Testis (tissue), 3 donors: ENCODE measurements around the gene SPPL3. TPM values are rescaled to one million over a fixed set of nuclear protein-coding genes. Genes with fewer than 3 reads are reported as not detected.

Experiments used
- DNase-seq: peaks from one replicate; pipeline ENCODE4 v3.0.0-alpha.2; 2019
- H3K27ac ChIP-seq, 2 donors: fragments of 200-600 bp; sonication (generic); one replicate each; pipeline ENCODE4 v1.5.1; 2019
- H3K27me3 ChIP-seq: fragments of 200-600 bp; sonication (generic); one replicate; pipeline ENCODE4 v1.5.1; 2019
- H3K36me3 ChIP-seq: fragments of 200-600 bp; sonication (generic); one replicate; pipeline ENCODE4 v1.5.1; 2017; ENCODE audit warnings: low read depth; ENCODE audit errors: missing control alignments
- H3K4me1 ChIP-seq: fragments of 200-600 bp; sonication (generic); one replicate; pipeline ENCODE4 v1.5.1; 2019
- H3K4me3 ChIP-seq, 2 donors: fragments of 200-600 bp; sonication (generic); one replicate each; pipeline ENCODE4 v1.5.1; 2017 to 2019
- H3K9me3 ChIP-seq: fragments of 200-600 bp; sonication (generic); one replicate; pipeline ENCODE4 v1.5.1; 2017
- CTCF ChIP-seq, 3 experiments: fragments of 450-650 bp in 2 of 3; fragments of 200-600 bp in 1 of 3; sonication (generic) in 1 of 3; IDR thresholded peaks; one replicate each; pipeline ENCODE4 v1.5.1; 2016 to 2019; ENCODE audit warnings: antibody characterized with exemption in 3 of 3, mild to moderate bottlenecking in 2 of 3, moderate library complexity in 1 of 3
- POLR2A ChIP-seq: fragments of 450-650 bp; IDR thresholded peaks from one replicate; pipeline ENCODE4 v1.6.1; 2017; ENCODE audit warnings: antibody characterized with exemption, mild to moderate bottlenecking, moderate library complexity
- WGBS, 2 donors: methylation state at CpG; one replicate each; pipeline ENCODE4 v1.1.5; 2018; 5-methylcytosine and 5-hydroxymethylcytosine counted together
- intact Hi-C: fragments of 100-400 bp; cut with DNase I; formaldehyde crosslinking; loops from one replicate; pipeline ENCODE4 v1.15.1; 2023; ENCODE audit warnings: low total_unique reads
- polyA plus RNA-seq: library from polyadenylated mRNA; stranded (reverse); fragments of 350-450 nt; fragmentation: Illumina TruSeq; extraction: RNeasy Lipid Tissue Mini Kit (QIAGEN cat#74804); gene quantifications from one replicate; pipeline ENCODE4 v1.2.3, GENCODE V29; 2014; ENCODE audit warnings: low read depth, low replicate concordance; ENCODE audit not compliant: insufficient read depth
- total RNA-seq, 2 donors: library from RNA; depleted of rRNA; stranded (reverse); fragments of >200 nt; gene quantifications; one replicate each; pipeline ENCODE4 v1.2.3, GENCODE V29; 2016

SPPL3 gene
- total and polyA plus RNA-seq, 3 donors from 2014 or later: 61.1 to 190 (median 65.4) TPM

GRCh38 chr12:120939523-120939922 lies 35.4 kb upstream of the SPPL3 start:
- H3K4me3 ChIP-seq: no peak overlapping the region
- H3K27ac ChIP-seq: no peak overlapping the region
- TF ChIP-seq POLR2A (no peak), CTCF (IDR thresholded peaks at IDR 0.05) (no peak)
- H3K9me3 ChIP-seq: no peaks in the 10 kb centered on the region
- no peaks in the 10 kb centered on the region for H3K4me1 ChIP-seq
- DNase-seq: peak; percentile 37
- intact Hi-C loops: no loop called here
- WGBS, 2 donors: 45 to 60% methylated on average over 3 of the region's 3 CpGs
- H3K27me3 ChIP-seq: no peaks in the 10 kb centered on the region
- H3K36me3 ChIP-seq: no peaks in the 10 kb centered on the region

- no peak for DNase-seq
- no peaks in the 10 kb centered on the region for H3K9me3 ChIP-seq
- no peaks in the 10 kb centered on the region for H3K27me3 ChIP-seq
- intact Hi-C loops: no loop called here
- H3K4me3 ChIP-seq: no peak overlapping the region
- no peak for TF ChIP-seq CTCF (IDR thresholded peaks at IDR 0.05)
- TF ChIP-seq POLR2A: no peak
- no peak overlapping the region for H3K27ac ChIP-seq
- 68 to 96% methylated on average over 3 of the region's 3 CpGs for WGBS, 2 donors
- no peaks in the 10 kb centered on the region for H3K36me3 ChIP-seq
- no peaks in the 10 kb centered on the region for H3K4me1 ChIP-seq
Observed at GRCh38 chr12:120938496-120938895, 34.3 kb upstream of the SPPL3 start.

- Histone ChIP-seq H3K4me1 (no peaks in the 10 kb centered on the region), H3K4me3 (no peak overlapping the region), H3K36me3 (no peaks in the 10 kb centered on the region), H3K27me3 (no peaks in the 10 kb centered on the region), H3K9me3 (no peaks in the 10 kb centered on the region), H3K27ac (no peak overlapping the region)
- 46 to 50% methylated on average over 2 of the region's 2 CpGs for WGBS, 2 donors
- TF ChIP-seq POLR2A (no peak), CTCF (IDR thresholded peaks at IDR 0.05) (no peak)
- intact Hi-C loops: no loop called here
- DNase-seq: no peak
Observed at GRCh38 chr12:120936197-120936596, 32.0 kb upstream of the SPPL3 start.

GRCh38 chr12:120933786-120934185 lies 29.6 kb upstream of the SPPL3 start:
- Histone ChIP-seq H3K27me3 (no peaks in the 10 kb centered on the region), H3K4me1 (no peaks in the 10 kb centered on the region), H3K27ac (no peak overlapping the region), H3K9me3 (no peaks in the 10 kb centered on the region), H3K36me3 (no peaks in the 10 kb centered on the region), H3K4me3 (no peak overlapping the region)
- WGBS, 2 donors: 83 to 85% methylated on average over 6 of the region's 6 CpGs
- no peak for TF ChIP-seq CTCF (IDR thresholded peaks at IDR 0.05)
- no peak for TF ChIP-seq POLR2A
- intact Hi-C loops: no loop called here
- no peak for DNase-seq

GRCh38 chr12:120932956-120933526 lies 28.9 kb upstream of the SPPL3 start:
- H3K4me3 ChIP-seq: no peak overlapping the region
- H3K4me1 ChIP-seq: no peaks in the 10 kb centered on the region
- no peaks in the 10 kb centered on the region for H3K27me3 ChIP-seq
- no peaks in the 10 kb centered on the region for H3K9me3 ChIP-seq
- TF ChIP-seq CTCF (IDR thresholded peaks at IDR 0.05) (no peak), POLR2A (no peak)
- no peak for DNase-seq
- intact Hi-C loops: no loop called here
- H3K27ac ChIP-seq: no peak overlapping the region
- 69 to 76% methylated on average over 9 of the region's 9 CpGs for WGBS, 2 donors
- H3K36me3 ChIP-seq: no peaks in the 10 kb centered on the region
